ENCODE data around the gene OTOS. TPM values are rescaled to one million over a fixed set of nuclear protein-coding genes. Genes with fewer than 3 reads are reported as not detected.

OTOS gene
- total and polyA plus RNA-seq, 2 of the 4 experiments (the other 2 are of a cell fraction), result 0.34 TPM; not detected in 1

DNA sequence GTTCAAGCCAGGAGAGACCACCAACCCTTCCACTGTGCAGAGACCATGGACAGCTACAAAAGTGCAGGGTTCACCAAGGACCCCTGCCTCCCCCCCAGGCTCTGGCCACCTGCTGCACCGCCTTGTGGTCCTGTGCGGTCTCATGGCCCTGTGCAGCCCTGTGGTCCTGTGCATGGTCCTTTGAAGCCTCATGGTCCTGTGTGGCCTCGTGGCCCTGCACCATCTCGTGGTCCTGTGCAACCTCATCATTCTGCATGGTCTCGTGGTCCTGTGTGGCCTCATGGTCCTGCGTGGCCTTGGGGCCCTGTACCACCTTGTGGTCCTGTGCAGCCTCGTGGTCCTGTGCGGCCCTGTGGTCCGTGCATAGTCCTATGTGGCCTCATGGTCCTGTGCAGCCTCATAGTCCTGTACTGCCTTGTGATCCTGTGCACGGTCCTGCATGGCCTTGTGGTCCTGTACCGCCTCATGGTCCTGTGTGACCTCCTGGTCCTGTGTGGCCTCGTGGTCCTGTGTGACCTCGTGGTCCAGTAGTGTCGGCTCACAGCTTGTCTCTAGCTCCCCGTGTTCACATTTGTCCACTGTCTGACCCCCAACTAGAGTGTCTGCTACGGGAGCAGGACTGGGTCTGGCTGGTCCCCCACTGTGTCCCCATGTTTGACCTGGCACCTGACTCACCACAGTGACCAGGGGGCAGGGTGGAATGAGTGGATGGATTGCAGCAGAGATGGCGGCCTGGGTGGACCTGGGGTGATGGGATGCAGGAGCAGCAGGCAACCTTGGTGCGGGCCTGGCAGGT lies 20.0 kb upstream of the OTOS start:
- Histone ChIP-seq H3K14ac (replicated peaks; ENCODE audit: low read depth, low read length) (no peak overlapping the region), H3K27ac (ENCODE audit: insufficient read depth, low read length) (no peak overlapping the region), H2AFZ (replicated peaks; ENCODE audit: low read length, poor library complexity) (no peak overlapping the region), H3K4ac (ENCODE audit: low read depth, low read length) (no peak overlapping the region), H3K79me1 (ENCODE audit: low read depth in 1 of 2, low read length in 2 of 2) (no peaks in the 10 kb centered on the region), H2AK9ac (replicated peaks; ENCODE audit: low read depth, low read length, poor library complexity) (peak overlapping the region; percentile 5), H3K4me1 (ENCODE audit: control insufficient read depth, insufficient read depth, low read length) (no peaks in the 10 kb centered on the region), H2BK15ac (ENCODE audit: low read depth, low read length) (no peak overlapping the region), H3K27me3 (ENCODE audit: control insufficient read depth, insufficient read depth, low read length) (peaks cover 9% of the 10 kb centered on the region; the same call in 1 of the 2 replicates), H4K8ac (ENCODE audit: low read depth in 2 of 2, low read length in 2 of 2) (no peak overlapping the region), H2BK20ac (ENCODE audit: low read depth, low read length) (no peak overlapping the region), H2BK120ac (ENCODE audit: low read depth, low read length) (no peak overlapping the region), H4K20me1 (ENCODE audit: insufficient read depth, low read length) (no peaks in the 10 kb centered on the region), H3K56ac (ENCODE audit: extremely low read depth, insufficient read depth, low read length) (no peak overlapping the region), H3K9ac (ENCODE audit: low read depth, low read length) (no peak overlapping the region), H2AK5ac (ENCODE audit: low read depth, low read length) (no peak overlapping the region), H3K18ac (ENCODE audit: low read depth, low read length) (no peak overlapping the region), H3K23ac (ENCODE audit: low read depth, low read length) (no peak overlapping the region), H3K9me1 (ENCODE audit: insufficient read depth, low read length) (no peaks in the 10 kb centered on the region), H3K4me3 (ENCODE audit: insufficient read depth, low read depth, low read length) (no peak overlapping the region), H3K36me3 (ENCODE audit: control insufficient read depth, insufficient read depth, low read length) (no peaks in the 10 kb centered on the region), H3K9me3 (ENCODE audit: control insufficient read depth, insufficient read depth, low read length) (no peaks in the 10 kb centered on the region), H4K5ac (ENCODE audit: low read depth, low read length) (no peak overlapping the region), H3K4me2 (ENCODE audit: low read depth, low read length) (no peak overlapping the region), H4K91ac (ENCODE audit: insufficient read depth, low read depth, low read length) (no peak overlapping the region), H2BK5ac (ENCODE audit: low read depth, low read length, poor library complexity, severe bottlenecking) (no peak overlapping the region)
- dilution Hi-C loops (cut with HindIII; ENCODE audit: low sequenced_read_pairs, unreplicated experiment) (no loop called here), in situ Hi-C loops (cut with MboI; ENCODE audit: low sequenced_read_pairs) (no loop called here), intact Hi-C loops (cut with micrococcal nuclease) (no loop called here)
- POLR2A ChIA-PET (ENCODE audit: unreplicated experiment), result no interaction called here
- CTCF ChIA-PET, result no interaction called here
- no peak for ATAC-seq (ENCODE audit: low read depth)
- DNase-seq, result no peak
- 63% methylated on average over 14 of the region's 18 CpGs; no CpG with 5 or more reads in 1 of the 2 experiments for WGBS, 2 experiments (ENCODE audit: extremely low coverage in 2 of 2, insufficient read length in 1 of 2)
- no peak for TF ChIP-seq RAD21 (IDR thresholded peaks at IDR 0.05; ENCODE audit: low read length)
- no peak for TF ChIP-seq POLR2A (IDR thresholded peaks at IDR 0.05; ENCODE audit: low read depth, low read length)
- no peak for TF ChIP-seq RFX5 (IDR thresholded peaks at IDR 0.05; ENCODE audit: low read depth, low read length)
- TF ChIP-seq, protein P1, sequence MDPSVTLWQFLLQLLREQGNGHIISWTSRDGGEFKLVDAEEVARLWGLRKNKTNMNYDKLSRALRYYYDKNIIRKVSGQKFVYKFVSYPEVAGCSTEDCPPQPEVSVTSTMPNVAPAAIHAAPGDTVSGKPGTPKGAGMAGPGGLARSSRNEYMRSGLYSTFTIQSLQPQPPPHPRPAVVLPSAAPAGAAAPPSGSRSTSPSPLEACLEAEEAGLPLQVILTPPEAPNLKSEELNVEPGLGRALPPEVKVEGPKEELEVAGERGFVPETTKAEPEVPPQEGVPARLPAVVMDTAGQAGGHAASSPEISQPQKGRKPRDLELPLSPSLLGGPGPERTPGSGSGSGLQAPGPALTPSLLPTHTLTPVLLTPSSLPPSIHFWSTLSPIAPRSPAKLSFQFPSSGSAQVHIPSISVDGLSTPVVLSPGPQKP (IDR thresholded peaks at IDR 0.05; ENCODE audit: borderline replicate concordance, low read depth, low read length), result no peak
- no peak for TF ChIP-seq NFE2L2 (IDR thresholded peaks at IDR 0.05; ENCODE audit: low read depth, low read length)
- TF ChIP-seq MXI1 (IDR thresholded peaks at IDR 0.05; ENCODE audit: borderline replicate concordance, low read depth, low read length), result no peak
- TF ChIP-seq, protein P2, sequence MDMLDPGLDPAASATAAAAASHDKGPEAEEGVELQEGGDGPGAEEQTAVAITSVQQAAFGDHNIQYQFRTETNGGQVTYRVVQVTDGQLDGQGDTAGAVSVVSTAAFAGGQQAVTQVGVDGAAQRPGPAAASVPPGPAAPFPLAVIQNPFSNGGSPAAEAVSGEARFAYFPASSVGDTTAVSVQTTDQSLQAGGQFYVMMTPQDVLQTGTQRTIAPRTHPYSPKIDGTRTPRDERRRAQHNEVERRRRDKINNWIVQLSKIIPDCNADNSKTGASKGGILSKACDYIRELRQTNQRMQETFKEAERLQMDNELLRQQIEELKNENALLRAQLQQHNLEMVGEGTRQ (IDR thresholded peaks at IDR 0.05; ENCODE audit: low read depth, low read length), result no peak
- TF ChIP-seq FOS (IDR thresholded peaks at IDR 0.05; ENCODE audit: low read depth, low read length), result no peak
- TF ChIP-seq SMC3 (IDR thresholded peaks at IDR 0.05; ENCODE audit: low read depth, low read length), result no peak
- TF ChIP-seq MAFK (IDR thresholded peaks at IDR 0.05; ENCODE audit: low read depth, low read length), result no peak
- no peak for TF ChIP-seq CHD1 (IDR thresholded peaks at IDR 0.05; ENCODE audit: low read depth, low read length)
- TF ChIP-seq BHLHE40 (IDR thresholded peaks at IDR 0.05; ENCODE audit: low read depth, low read length), result no peak
- TF ChIP-seq, protein P3, sequence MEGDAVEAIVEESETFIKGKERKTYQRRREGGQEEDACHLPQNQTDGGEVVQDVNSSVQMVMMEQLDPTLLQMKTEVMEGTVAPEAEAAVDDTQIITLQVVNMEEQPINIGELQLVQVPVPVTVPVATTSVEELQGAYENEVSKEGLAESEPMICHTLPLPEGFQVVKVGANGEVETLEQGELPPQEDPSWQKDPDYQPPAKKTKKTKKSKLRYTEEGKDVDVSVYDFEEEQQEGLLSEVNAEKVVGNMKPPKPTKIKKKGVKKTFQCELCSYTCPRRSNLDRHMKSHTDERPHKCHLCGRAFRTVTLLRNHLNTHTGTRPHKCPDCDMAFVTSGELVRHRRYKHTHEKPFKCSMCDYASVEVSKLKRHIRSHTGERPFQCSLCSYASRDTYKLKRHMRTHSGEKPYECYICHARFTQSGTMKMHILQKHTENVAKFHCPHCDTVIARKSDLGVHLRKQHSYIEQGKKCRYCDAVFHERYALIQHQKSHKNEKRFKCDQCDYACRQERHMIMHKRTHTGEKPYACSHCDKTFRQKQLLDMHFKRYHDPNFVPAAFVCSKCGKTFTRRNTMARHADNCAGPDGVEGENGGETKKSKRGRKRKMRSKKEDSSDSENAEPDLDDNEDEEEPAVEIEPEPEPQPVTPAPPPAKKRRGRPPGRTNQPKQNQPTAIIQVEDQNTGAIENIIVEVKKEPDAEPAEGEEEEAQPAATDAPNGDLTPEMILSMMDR (conservative IDR thresholded peaks at IDR 0.05; ENCODE audit: low read depth, low read length), result no peak
- TF ChIP-seq MAZ (IDR thresholded peaks at IDR 0.05; ENCODE audit: borderline replicate concordance, low read depth, low read length), result no peak
- no TSS peak for BruUV-seq (replicated peaks)

Measured in IMR-90 (cell line).